Mucosa of gallbladder (tissue), 1 donor: ENCODE results near the gene TMEM175. TPM values are rescaled to one million over a fixed set of nuclear protein-coding genes. Genes with fewer than 3 reads are reported as not detected.

Experiments used
- DNase-seq: peaks from one replicate; pipeline ENCODE4 v3.0.0-alpha.2; 2020; ENCODE audit warnings: low spot score
- total RNA-seq: library from RNA; stranded (reverse); gene quantifications from one replicate; pipeline ENCODE4 v1.2.1, GENCODE V29; 2021
- donor health status: DM: no; HTN: no; CAD: no.

TMEM175 gene
- total RNA-seq, 1 donor from 2014 or later: 48.8 TPM

DNA sequence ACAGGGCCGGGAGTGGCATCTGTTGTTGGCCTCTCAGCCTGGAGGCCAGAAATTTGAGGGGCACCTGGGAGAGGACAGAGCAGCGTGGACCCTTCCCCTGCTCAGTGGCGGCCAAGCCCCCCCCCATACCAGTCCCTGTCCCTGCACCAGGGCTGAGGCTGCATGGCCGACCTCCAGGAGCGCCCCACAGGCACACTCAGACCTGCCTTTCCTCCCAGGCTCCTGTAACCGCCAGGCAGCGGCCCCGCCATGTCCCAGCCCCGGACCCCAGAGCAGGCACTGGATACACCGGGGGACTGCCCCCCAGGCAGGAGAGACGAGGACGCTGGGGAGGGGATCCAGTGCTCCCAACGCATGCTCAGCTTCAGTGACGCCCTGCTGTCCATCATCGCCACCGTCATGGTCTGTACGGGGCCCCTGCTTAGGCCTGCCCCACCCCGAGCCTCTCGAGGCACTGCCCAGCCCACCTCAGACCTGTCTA is 15.3 kb downstream of the TMEM175 start:
- no peak for DNase-seq

DNA sequence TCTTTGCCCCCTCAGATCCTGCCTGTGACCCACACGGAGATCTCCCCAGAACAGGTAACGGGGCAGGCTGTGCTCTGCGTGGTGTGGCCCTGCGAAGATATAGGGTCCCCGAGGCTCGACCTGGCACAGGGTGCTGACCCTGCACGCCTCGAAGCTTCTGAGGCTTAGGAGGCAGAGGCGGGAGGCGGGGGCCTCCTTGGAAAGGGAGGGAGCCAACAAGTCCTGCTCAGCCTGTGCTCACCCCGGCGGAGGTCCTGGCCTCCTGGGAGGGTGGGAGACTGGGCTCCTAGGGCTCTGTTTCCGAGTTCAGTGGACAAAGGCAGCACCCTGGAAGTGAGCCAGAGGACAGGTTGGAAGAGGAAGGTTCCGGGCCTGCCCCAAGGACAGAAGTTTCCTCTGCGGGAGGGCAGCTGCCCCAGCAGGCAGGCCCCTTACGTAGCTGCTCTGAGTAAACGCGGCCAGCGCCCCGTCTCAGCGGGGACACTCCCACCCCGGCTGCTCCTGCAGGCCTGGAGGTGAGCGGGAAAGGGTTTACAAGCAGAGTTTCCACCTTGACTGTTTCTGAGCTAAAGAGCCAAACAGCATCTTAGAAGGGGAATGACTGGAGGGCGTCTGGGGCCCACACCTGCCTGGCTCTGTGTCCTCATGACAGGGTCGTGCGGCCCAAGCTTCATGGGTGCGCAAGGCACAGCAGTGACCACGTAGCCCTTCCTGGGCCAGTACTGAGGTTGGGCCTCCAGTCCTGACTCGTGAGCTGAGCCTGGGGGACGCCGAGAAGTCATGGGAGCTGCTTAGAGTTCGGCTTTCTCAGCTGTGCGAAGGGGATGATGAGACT is 16.1 kb downstream of the TMEM175 start:
- DNase-seq: no peak

DNA sequence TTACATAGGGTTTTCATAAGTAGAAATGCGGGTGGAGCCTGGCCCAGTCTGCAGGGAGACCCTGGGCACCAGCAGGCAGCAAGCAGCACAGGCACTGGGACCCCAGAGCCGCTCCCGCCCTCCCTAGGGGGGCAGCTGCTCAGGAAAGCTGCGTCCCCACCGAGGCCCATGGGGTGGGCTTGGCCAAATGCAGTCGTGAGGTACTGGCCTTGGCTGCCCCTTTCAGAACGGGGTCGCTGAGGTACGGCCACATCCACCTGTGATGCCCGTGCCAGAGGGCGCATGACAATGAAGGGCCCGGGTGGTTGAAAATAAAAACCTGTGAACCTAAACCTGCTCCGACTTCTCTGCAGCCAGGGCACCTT is 16.7 kb downstream of the TMEM175 start:
- DNase-seq: no peak

DNA sequence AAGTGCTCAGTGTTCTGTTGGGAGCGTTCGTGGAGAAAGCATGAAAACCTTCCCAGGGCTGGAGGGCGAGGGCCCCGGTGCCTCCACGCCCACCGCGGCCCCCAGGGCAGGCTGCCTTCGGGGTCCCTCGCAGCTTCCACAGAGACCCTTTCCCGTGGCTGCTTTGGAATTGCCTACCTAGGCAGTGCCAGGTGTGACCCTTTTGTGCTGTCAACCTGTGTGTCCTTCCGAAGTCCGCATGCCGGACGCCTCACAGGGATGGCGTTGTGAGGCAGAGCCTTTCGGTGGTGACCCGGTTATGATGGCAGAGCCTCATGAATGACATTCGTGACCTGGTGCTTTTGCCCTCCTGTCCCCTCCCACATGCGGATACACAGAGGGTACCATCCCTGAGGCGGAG is 17.4 kb downstream of the TMEM175 start:
- DNase-seq: no peak

DNA sequence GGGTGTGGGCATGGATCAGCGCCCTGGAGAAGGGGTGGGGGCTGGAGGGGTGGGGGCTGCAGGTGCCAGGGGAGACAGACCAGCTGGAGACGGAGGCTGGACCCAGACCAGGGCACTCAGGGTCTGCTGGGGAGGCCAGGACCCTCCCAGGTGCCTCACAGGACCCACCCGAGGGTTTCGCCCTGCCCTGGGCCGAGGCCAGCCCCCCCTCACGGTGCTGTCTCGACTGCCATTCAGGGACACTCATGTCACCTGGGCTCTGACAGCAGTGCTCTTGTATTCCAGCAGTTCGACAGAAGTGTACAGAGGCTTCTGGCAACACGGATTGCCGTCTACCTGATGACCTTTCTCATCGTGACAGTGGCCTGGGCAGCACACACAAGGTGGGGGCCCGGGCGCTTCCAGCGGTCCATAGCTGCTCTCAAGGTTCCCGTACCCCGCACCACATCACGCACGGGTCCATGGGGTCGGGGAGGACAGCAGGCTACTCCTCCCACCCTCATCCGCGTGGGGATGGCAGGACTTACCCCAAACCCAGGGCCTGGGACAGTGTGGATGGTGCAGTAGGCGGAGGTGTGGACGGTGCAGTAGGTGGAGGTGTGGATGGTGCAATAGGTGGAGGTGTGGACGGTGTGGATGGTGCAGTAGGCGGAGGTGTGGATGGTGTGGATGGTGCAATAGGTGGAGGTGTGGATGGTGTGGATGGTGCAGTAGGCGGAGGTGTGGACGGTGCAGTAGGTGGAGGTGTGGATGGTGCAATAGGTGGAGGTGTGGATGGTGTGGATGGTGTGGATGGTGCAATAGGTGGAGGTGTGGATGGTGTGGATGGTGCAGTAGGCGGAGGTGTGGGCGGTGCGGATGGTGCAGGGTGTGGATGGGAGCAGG is 18.1 kb downstream of the TMEM175 start:
- DNase-seq: no peak

DNA sequence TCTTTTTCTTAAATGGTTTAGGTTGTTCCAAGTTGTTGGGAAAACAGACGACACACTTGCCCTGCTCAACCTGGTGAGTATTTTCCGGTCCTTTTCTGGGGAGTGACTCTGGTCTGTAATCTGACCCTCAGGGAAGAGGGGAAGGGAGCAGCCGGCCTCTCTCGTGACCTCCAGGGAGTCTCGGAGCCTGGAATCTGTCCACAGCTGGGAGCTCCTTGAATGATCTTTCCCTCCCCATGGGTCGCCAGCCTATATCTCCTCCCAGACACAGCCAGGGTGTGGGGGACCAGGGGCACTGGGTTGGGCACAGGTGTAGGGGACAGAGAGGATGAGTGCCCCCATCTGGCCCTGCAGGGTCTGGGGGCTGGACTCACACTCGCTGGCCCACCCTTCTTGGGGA is 18.9 kb downstream of the TMEM175 start:
- DNase-seq: no peak

DNA sequence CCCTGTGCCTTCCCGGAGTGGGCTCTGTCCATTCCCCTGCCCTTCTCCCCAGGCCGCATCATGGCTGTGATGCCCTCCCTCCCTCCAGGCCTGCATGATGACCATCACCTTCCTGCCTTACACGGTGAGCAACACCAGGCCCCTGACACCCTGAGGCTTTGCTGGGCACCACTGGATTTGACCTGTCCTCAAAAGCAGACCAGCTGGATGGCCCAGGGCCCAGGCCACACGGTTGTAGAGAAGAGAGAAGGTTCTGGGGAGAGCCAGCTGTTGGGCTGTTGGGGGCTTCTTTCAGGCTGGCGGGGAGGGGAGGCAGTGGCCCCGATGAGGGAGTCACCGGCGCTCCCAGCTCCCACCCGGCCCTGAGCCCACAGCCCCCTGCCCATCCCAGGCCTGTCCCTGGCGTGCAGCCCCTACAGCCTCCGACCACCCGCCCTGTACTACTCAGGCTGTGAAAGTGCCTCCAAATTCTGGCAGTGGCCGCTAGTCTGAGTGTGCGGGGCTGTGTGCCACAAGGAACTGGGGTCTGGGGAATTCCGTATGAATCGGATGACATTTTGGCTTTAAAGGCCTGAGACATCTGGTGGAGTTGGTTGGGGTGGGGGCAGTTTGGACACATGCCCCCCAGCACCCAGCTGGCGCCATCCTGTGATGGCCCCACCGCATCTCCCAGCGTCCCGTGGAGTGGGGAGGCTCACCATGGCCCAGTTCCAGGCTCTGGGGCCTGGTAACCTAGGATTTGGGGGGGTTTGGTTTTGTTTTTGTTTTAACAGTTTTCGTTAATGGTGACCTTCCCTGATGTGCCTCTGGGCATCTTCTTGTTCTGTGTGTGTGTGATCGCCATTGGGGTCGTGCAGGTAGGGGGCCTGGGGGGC is 19.6 kb downstream of the TMEM175 start:
- no peak for DNase-seq

DNA sequence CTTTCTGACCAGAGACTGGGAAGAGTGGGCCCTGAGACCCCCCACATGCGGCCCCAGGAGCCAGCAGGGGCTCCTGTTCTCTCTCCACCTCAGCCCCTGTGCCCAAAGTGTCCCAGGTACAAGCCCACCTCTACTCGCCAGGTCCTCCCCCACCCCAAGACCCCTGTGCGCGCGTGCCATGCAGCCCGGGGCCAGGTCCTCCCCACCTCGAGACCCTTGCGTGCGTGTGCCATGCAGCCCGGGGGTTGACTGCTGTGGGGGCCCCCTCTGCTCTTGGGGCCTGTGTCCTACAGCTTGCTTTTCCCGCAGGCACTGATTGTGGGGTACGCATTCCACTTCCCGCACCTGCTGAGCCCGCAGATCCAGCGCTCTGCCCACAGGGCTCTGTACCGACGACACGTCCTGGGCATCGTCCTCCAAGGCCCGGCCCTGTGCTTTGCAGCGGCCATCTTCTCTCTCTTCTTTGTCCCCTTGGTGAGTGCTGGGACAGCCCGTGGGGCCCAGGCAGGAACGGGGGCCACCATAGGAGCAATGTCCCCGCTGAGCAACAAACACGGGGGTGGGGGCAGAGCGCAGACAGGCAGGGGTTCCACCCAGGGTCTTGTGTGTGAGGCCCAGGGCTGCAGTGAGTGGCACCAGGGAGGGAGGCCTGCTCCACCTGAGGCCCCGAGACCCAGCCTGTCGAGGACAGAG is 20.8 kb downstream of the TMEM175 start:
- DNase-seq: no peak

DNA sequence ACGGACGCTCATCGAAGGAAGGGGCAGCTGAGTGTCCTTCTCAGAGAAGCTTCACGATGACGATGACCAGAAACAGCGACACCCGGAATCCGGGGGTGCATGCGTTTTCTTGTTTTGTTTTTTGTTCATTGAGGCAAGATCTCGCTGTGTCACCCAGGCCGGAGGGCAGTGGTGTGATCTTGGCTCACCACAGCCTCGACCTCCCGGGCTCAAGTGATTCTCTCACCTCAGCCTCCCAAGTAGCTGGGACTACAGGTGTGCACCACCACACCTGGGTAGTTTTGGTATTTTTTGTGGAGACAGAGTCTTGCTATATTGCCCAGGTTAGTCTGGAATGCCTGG is 21.3 kb downstream of the TMEM175 start:
- no peak for DNase-seq

DNA sequence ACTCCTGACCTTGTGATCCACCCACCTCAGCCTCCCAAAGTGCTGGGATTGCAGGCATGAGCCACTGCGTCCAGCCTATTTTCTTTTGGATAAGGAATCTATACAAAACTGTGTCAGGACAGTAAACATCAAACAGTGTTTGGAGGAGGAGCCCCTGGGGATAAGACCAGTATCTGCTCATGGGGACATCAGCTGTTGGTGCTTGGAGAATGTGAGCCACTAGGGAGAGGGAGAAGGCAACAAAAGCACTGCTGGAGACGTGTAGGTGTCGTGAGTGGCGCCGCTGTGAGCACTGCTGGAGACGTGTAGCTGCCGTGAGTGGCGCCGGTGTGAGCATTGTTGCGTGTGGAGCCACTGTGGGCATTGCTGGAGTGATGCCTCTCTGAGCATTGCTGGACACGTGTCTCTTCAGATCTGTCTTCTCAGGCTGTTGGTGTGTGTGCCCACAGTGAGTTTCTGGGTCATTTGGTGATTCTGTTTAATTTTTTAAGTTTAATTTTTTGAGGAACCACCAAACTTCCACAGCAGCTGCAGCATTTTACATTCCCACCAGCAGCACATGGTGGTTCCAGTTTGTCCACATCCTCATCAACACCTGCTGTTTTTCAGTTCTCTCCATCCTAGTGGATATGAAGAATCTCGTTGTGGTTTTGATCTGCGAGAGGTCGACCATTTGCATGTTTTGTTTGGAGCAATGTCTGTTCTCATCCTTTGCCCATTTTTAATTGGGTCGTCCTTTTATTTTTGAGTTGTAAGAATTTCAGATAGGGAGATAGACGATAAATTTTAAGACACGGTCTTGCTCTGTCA is 22.2 kb downstream of the TMEM175 start:
- DNase-seq: no peak

DNA sequence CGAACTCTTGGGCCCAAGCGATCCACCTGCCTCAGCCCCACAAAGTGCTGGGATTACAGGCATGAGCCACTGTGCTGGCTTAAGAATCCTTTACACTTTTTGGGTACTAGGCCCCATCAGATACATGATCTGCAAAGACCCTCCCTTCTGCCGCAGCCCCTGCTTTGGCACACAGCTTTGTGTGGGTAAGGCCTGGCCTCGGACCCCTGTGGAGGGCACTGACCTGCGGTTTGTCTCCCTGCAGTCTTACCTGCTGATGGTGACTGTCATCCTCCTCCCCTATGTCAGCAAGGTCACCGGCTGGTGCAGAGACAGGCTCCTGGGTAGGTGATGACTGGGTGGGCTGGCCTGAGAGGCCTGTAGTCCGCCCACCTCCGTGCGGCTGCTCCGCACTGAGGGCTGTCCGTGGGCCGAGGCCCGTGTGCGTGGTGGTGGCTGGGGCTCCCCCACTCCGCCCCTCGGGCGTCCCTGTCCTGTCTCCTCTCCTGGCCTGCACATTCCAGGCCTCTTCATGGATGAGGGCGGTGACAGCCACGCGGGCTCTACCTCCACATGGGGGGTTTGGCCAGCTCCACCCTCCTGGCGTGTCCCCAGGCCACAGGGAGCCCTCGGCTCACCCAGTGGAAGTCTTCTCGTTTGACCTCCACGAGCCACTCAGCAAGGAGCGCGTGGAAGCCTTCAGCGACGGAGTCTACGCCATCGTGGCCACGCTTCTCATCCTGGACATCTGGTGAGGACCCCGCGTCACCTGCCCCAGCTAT is 23.1 kb downstream of the TMEM175 start:
- no peak for DNase-seq

DNA sequence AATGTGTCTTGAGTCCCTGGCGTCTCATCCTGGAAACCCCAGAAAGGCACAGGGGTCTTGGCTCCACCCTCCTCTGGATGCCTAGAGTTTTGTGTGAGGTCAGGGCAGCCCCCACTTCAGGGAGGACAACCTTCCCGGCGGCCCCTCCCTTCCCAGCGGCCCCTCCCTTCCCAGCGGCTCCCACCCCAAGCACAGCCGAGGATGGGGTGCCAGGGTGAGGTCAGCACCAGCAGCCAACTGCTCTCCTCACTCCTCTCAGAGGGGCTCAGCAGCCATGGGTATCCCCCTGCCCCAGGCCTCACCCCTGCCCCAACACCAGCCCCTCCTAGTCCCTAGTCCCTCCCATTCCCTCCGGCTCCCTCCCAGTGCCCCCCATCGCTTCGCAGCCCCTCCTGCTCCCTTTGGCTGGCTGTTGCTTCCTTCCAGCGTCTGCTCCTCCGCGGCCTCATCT is 23.7 kb downstream of the TMEM175 start:
- DNase-seq: no peak

DNA sequence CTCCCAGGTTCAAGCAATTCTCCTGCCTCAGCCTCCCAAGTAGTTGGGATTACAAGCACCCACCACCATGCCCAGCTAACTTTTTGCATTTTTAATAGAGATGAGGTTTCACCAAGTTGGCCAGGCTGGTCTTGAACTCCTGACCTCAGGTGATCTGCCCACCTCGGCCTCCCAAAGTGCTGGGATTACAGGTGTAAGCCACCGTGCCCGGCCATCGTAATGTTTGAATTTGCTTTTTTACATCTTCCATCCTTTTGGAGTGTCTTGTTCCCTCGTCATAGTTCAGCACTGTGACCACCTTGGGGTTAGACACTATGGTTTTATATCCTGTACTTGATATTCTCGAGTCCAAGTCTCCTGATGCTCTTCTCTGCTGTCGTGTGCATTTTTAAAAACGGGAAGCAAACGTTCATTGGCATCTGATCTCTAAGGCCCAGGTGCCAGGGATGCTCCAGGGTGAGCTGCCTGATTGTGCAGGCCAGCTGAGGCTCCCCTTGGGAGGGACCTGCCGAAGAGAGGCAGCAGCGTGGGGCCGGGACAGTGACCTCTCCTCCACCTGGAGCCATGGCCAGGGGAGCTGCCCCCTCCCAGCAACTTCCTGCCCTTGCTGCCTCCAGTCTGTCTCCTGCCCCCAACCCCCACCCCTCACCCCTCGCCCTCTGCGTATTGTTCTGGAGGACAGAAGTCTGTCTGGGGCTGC is 24.4 kb downstream of the TMEM175 start:
- DNase-seq: no peak

DNA sequence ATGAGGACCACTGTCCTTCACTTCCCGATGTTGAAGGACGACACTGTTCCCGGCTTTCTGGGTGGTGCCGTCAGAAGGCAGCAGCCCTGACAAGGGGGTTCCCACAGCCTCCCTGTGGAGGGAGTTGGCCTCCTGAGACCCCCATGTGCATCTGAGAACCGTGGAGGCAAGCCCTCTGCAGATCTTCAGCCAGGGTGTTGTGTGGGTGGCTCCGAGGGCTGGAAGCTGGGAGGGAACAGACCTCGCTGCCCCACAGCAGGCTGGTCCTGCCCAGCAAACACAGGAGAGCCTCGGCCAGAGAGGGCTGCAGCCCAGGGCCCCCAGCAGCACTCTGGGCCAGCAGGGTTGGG is 24.9 kb downstream of the TMEM175 start:
- DNase-seq: no peak

DNA sequence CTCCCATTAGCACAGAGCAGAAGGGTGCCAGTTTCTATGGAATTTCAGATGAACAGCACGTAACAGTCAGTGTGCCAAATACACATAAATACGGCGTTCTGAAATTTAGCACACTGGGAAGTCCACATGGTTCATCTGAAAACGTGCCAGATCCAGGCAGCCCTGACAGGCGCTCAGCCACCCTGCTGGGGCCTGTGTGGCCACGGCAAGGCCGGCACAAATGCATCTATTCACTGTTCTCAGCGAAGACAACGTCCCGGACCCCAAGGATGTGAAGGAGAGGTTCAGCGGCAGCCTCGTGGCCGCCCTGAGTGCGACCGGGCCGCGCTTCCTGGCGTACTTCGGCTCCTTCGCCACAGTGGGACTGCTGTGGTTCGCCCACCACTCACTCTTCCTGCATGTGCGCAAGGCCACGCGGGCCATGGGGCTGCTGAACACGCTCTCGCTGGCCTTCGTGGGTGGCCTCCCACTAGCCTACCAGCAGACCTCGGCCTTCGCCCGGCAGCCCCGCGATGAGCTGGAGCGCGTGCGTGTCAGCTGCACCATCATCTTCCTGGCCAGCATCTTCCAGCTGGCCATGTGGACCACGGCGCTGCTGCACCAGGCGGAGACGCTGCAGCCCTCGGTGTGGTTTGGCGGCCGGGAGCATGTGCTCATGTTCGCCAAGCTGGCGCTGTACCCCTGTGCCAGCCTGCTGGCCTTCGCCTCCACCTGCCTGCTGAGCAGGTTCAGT is 25.5 kb downstream of the TMEM175 start:
- no peak for DNase-seq

DNA sequence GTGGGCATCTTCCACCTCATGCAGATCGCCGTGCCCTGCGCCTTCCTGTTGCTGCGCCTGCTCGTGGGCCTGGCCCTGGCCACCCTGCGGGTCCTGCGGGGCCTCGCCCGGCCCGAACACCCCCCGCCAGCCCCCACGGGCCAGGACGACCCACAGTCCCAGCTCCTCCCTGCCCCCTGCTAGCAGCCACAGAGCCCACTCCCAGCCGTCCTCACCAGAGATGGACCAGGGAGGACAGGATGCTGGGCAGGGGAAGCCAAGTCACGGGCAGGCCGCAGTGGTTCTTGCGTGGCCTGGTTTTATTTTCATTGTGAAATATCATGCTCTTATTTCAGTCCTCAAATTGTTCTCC is 26.0 kb downstream of the TMEM175 start:
- no peak for DNase-seq

DNA sequence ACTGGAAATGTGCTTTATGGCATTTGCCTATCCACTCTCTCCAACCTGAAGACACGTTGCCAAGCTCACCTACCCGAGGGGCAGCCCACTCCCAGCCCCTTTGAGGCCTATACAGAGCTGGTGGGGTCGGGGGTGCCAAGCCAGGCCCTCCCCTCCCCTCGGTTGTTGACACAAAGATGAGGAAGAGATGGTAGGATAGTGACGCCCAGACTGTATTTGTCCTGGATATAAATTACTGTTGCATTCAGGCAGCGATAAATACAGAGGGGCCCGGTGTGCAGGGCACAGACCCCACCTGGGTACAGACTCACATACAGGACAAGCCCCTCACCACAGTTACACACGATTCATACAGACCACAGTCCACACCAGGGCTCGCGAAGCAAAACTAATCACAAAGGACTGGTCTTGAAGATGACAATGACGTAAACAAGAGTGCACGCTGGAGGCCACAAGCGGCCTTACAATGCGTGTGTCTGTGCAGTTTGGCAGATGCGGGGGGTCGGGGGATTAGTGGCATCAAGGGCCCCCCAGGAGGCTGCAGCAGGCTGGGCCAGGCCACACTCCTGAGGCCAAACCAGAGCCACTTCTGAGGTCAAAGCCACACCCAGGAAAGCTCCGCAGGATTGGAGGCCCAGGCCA is 26.6 kb downstream of the TMEM175 start:
- no peak for DNase-seq
